Muscle layer of colon (tissue), 2 donors: ENCODE data around the gene TANGO2.

Experiments
- H3K27ac ChIP-seq: one replicate; pipeline ENCODE4 v1.7.0; 2013; ENCODE audit warnings: low read depth, mild to moderate bottlenecking, low read length, moderate library complexity
- H3K27me3 ChIP-seq, 2 donors: one replicate each; pipeline ENCODE4 v1.7.0; 2013; ENCODE audit warnings: low read length in 2 of 2, mild to moderate bottlenecking in 2 of 2; ENCODE audit not compliant: insufficient read depth in 2 of 2, control insufficient read depth in 1 of 2
- H3K36me3 ChIP-seq: one replicate; pipeline ENCODE4 v1.7.0; 2013; ENCODE audit warnings: mild to moderate bottlenecking, low read length; ENCODE audit not compliant: insufficient read depth
- H3K4me1 ChIP-seq: one replicate; pipeline ENCODE4 v1.7.0; 2013; ENCODE audit warnings: mild to moderate bottlenecking, low read length; ENCODE audit not compliant: insufficient read depth
- H3K4me3 ChIP-seq, 2 donors: one replicate each; pipeline ENCODE4 v1.7.0; 2013; ENCODE audit warnings: low read length in 2 of 2, low read depth in 1 of 2, mild to moderate bottlenecking in 1 of 2, moderate library complexity in 1 of 2
- H3K9ac ChIP-seq: one replicate; pipeline ENCODE4 v1.7.0; 2013; ENCODE audit warnings: low read length
- H3K9me3 ChIP-seq: one replicate; pipeline ENCODE4 v1.7.0; 2013; ENCODE audit warnings: mild to moderate bottlenecking, low read length
- donor health status: abdominal sarcoma.
- donor health status: Adenocarcinoma of cecum.

TANGO2 gene

DNA sequence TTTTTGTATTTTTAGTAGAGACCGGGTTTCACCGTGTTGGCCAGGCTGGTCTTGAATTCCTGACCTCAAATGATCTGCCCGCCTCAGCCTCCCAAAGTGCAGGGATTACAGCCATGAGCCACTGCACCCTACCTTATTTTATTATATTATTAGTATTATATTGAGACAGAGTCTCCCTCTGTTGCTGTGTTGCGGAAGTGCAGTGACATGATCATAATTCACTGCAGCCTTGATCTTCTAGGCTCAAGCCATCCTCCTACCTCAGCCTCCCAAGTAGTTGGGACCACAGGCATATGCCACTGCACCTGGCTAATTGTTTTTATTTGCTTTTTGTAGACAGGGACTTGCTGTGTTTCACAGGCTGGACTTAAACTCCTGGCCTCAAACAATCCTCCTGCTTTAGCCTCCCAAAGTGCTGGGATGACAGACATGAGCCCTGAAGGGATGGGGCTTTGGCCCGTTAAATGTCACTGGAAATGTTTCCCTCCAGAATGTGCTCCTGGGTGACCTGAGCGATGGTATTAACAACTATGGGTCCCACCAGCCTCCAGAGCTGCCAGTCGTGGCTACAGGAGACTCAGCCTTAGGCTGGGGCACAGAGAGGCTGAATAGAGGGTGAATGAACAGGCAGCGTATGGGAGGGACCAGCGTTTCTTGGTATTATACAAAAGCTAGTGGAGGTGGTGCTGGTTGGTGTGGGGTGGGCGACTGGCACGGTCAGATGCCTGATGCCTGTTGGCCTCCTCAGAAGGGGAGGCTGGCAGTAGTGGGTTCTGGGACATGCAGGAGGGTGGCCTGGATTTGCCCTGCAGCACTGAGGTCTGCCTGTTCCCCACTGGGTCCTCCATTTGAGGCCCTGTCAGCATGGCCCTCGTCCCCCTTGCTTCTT, 7.3 kb downstream of the TANGO2 start:
- Histone ChIP-seq H3K27ac (no peak overlapping the region), H3K9ac (no peak overlapping the region), H3K27me3 (no peaks in the 10 kb centered on the region), H3K4me3 (no peak overlapping the region), H3K36me3 (peaks cover 5% of the 10 kb centered on the region), H3K4me1 (peaks cover 7% of the 10 kb centered on the region), H3K9me3 (no peaks in the 10 kb centered on the region)

DNA sequence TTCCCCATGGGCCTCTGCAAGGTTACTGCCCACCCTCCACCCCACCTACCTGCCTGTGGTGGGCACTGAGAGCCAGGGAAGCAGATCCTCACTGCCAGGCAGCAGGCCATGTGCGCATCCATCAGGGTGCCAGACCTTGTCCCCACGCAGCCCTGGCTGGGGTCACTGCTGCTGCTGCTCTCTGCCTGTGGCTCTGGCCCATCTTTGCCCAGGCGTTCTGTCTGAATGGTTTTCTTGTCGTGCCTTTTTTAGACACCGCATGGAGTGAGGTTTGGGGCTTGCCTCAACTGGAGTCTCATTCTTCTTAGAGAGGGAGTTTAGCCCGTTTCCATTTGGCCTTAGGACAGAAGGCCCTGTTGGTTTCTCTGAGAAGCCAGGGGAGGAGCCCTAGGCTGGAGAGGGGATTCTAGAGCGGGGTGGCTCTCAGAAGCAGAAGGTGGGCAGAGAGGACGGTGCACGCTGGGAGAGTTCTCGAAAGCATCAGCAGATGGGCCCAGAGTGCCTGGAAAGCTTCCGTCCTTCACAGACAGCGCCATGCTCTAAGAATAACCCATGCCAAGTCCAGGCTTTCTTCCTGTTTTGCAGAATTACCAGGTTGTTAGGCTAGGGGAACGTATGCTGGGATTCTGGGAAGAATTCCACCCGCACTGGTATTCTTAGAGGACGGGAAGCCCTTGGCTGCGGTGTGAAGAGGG, 8.1 kb downstream of the TANGO2 start:
- H3K36me3 ChIP-seq: peaks cover 5% of the 10 kb centered on the region
- H3K9ac ChIP-seq: no peak overlapping the region
- H3K27me3 ChIP-seq: no peaks in the 10 kb centered on the region
- no peak overlapping the region for H3K4me3 ChIP-seq
- no peak overlapping the region for H3K27ac ChIP-seq
- H3K9me3 ChIP-seq: no peaks in the 10 kb centered on the region
- H3K4me1 ChIP-seq: peaks cover 12% of the 10 kb centered on the region

DNA sequence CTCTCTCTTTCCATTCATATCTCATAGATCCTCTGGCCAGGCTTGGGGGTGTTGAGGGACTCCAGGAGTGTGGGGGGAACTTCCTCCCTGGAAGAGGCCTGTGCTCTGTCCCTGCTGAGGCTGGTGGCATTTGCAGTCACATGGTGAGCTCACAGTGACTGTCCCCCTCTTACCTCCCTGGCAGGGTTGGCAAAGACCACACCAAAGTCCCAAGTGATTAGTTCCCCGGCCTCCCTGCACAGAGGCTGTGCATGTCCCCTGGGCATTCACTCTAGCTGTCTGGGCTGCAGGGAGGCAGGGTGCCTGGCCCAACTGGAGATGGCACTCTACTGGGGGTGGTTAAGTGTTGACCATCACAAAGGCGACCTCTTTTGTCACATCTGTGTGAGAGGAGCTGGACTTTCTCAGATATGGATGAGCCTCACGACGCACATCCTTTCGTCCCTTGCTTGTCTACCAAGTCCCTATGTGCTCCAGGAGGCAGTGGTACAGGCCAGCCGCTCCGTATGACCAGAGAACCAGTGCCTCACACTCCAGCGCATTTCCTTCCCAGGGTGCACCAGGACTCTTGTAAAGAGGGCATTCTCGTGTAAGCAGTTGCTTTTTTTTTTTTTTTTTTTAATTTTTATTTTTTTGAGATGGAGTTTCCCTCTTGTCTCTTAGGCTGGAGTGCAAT, 8.8 kb downstream of the TANGO2 start:
- H3K4me1 ChIP-seq: peaks cover 12% of the 10 kb centered on the region
- H3K27ac ChIP-seq: no peak overlapping the region
- no peaks in the 10 kb centered on the region for H3K9me3 ChIP-seq
- no peak overlapping the region for H3K4me3 ChIP-seq
- H3K9ac ChIP-seq: no peak overlapping the region
- no peaks in the 10 kb centered on the region for H3K27me3 ChIP-seq
- H3K36me3 ChIP-seq: peaks cover 5% of the 10 kb centered on the region

DNA sequence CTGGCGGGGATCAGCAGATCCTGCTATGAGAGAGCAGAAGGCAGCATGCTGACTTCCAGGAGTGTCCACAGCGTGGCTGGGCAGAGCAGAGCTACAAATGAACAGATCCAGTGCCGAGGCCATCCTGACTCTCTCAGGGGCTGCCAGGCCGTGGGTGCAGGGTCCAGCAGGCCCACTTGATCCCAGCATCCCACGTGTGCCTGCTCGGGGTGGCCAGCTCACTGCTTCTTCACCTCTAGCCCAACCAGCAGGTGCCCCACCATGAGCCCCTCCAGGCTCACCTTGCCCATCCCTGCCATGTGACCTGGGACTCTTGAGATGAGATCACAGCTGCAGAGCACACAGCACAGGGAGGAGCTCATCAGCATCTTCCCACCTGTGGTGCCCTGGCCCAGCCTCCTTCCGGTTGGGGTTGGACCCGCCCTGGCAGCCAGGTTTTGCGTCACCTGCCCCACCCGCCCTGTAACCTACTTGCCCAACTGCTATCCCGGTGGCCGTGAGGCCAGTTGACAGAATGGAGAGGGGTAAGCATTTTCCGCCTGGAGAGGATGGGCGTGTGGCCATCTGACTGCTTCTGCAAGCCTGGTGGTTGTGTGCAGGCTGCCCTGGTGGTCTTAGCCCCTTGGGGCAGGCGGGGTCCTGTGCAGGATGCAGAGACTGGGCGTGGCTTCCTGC, 11.0 kb downstream of the TANGO2 start:
- no peak overlapping the region for H3K27ac ChIP-seq
- H3K27me3 ChIP-seq: no peaks in the 10 kb centered on the region
- no peaks in the 10 kb centered on the region for H3K9me3 ChIP-seq
- peaks cover 12% of the 10 kb centered on the region for H3K4me1 ChIP-seq
- H3K4me3 ChIP-seq: no peak overlapping the region
- H3K36me3 ChIP-seq: peaks cover 5% of the 10 kb centered on the region
- H3K9ac ChIP-seq: no peak overlapping the region

DNA sequence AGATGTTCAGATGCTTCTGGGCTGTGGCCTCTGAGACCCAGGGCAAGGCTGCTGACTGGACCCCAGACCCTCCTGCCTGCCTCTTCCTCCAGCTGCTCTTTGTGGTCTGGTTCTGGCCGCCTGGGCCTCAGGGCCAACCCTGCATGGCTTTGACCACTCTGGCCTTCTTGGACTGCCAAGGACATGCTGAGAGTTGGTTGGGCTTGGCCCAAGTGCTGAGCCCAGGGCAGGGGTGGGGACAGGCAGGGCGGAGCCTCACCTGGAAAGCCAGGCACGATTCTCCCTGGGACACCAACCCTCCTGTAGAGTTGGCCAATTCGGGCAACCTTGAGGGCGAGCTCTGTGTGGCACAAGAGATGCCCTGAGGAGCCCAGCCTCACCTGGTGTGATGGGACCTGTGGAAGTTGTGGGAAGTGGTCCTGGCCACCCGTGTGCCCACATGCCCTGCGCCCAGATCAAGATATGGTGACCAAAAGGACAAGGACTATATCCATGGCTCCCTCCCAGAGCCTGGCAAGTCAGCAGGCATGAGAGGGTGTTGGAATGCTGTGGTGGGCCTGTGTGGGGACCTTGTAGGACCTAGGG, 11.6 kb downstream of the TANGO2 start:
- Histone ChIP-seq H3K4me3 (no peak overlapping the region), H3K36me3 (peaks cover 11% of the 10 kb centered on the region), H3K9ac (no peak overlapping the region), H3K9me3 (no peaks in the 10 kb centered on the region), H3K27ac (no peak overlapping the region), H3K27me3 (no peaks in the 10 kb centered on the region), H3K4me1 (peaks cover 12% of the 10 kb centered on the region)

DNA sequence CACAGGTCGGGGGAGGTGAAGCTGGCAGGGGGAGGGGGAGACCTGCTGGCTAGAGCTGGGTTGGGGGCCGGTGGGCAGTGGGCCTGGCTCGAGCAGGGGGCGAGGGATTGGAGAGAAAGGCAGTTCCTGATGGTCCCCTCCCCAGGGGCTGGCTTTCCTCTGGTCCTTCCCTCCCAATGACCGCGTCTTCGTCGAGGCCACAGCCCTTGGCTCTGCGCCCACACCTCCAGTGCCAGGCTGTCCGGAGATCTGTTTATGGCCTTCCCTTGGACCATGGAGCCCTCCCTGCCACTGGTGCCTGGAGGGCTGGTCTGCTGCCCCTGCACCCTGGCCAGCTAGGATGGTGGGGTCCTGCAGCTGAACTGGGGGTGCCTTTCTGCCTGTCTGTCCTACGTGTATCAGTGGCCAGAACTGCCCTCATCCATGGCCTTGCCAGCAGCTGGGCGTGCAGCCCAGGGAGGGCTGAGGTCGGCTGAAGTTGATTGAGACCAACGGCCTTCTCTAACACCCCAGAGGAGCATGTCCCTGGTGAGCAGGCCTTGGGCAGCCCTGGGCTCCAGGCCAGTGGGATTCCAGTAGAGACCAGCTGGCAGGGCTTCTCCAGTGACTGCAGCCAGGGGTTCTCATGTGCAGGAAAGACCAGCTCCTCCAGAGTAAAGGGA, 12.3 kb downstream of the TANGO2 start:
- Histone ChIP-seq H3K27me3 (no peaks in the 10 kb centered on the region), H3K27ac (no peak overlapping the region), H3K9me3 (no peaks in the 10 kb centered on the region), H3K4me3 (no peak overlapping the region), H3K4me1 (peaks cover 12% of the 10 kb centered on the region), H3K9ac (no peak overlapping the region), H3K36me3 (peaks cover 11% of the 10 kb centered on the region)

DNA sequence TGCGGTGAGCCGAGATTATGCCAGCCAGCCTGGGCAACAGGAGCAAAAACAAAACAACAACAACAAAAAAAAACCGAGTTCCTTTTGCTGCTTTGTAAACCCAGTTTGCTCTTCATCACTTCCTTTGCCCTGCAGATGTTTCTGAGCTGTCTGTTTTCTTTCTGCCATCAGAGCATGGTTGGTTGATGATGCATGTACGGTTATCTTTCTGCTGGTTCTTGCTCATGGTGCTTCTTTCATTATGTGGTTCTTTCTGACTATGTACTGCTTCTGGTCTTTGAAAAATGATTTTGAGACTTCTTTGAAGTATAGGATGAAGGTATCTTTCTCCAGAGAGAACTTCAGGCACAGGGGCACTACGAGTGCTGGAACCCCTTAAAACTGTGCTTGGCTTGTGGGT, 13.2 kb downstream of the TANGO2 start:
- Histone ChIP-seq H3K27me3 (no peaks in the 10 kb centered on the region), H3K9me3 (no peaks in the 10 kb centered on the region), H3K4me1 (peaks cover 12% of the 10 kb centered on the region), H3K9ac (no peak overlapping the region), H3K4me3 (no peak overlapping the region), H3K36me3 (peaks cover 11% of the 10 kb centered on the region), H3K27ac (no peak overlapping the region)

DNA sequence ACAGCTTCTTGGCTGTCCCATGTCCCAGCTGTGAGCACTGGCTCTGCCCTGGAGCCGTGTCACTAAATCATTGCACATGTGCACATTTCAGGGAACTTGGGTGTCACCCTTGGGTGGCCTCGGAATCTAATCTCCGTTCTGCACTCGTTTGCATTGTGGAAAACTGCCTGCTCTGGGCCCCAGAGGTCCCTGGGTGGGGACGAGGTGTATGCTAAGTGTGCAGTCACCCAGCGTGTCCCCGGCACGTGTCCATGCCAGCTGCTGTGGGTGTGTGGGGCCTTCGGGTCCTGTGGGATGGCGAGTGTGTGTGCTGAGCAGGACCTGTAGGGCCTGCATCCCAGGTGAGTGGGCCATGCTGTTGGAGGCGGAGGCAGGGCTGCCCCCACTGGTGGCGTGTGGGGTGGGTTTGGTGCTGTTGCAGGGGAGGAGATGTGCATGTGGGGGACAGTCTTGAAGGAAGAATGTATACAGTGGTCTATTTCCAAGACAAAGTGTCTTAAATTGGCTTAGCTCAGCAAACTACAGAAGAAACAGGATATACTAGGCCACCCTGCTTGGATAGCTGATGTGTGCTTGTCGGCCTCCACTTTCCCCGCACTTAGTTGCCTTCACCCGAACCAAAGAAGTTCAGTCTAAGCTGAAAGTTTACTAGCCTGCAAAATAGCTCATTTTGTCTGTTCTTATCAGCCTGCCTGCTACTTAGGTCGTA, 14.6 kb downstream of the TANGO2 start:
- no peaks in the 10 kb centered on the region for H3K9me3 ChIP-seq
- no peak overlapping the region for H3K27ac ChIP-seq
- H3K9ac ChIP-seq: no peak overlapping the region
- H3K4me1 ChIP-seq: peaks cover 12% of the 10 kb centered on the region
- no peaks in the 10 kb centered on the region for H3K27me3 ChIP-seq
- H3K36me3 ChIP-seq: peaks cover 11% of the 10 kb centered on the region
- H3K4me3 ChIP-seq: no peak overlapping the region

DNA sequence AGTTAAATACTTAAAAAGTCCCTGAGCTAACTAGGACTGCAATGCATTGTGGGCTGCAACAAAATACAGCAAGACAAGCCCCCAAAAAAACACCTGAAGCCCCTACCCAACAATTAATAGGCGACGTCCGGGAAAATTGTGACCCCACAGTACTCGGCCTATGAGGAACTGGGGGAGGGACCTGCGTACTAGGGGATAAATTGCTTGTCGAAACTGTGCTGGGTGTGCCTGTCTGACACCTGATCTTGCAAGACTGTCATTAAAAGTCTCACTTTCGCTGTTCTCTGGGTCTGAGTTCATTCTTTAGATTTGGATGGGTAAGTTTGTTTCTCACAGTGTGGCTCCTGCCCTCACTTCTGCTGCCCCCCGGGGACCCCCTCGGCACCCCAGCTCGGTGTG, 15.2 kb downstream of the TANGO2 start:
- no peaks in the 10 kb centered on the region for H3K9me3 ChIP-seq
- H3K36me3 ChIP-seq: peaks cover 11% of the 10 kb centered on the region
- peaks cover 12% of the 10 kb centered on the region for H3K4me1 ChIP-seq
- H3K9ac ChIP-seq: no peak overlapping the region
- no peak overlapping the region for H3K27ac ChIP-seq
- no peak overlapping the region for H3K4me3 ChIP-seq
- no peaks in the 10 kb centered on the region for H3K27me3 ChIP-seq
